ENCODE measurements around the gene SIAE. TPM values are rescaled to one million over a fixed set of nuclear protein-coding genes. Genes with fewer than 3 reads are reported as not detected.
"Not testable (repeated sequence)": the region's sequence is repeated elsewhere in the genome, so short reads cannot be mapped to it uniquely, and the experiment has no call there.

Gene SIAE
- total and polyA plus RNA-seq, 2 donors, result 7.8 to 11.6 TPM

DNA sequence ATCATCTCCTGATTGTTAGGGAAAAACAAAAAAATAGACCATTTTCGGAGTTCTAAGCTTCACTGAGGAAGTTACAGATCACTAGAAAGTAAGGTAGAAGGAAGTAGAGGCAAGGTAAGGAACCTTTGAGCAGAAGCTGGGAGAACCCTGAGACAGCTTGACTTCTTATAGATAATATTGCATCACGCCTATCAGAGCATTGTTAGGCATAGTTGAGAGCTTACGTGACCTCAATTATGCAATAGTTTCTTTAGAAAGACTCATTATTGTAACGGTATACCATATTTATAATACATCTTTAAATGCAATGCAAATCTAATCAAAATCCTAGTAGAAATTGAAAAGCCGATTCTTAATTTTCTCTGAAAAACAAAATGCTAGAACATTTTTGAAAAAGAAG lies 46.0 kb downstream of the SIAE start:
- Histone ChIP-seq H3K36me3 (ENCODE audit: insufficient read depth) (peaks cover 6% of the 10 kb centered on the region), H3K27ac (ENCODE audit: low read depth) (no peak overlapping the region), H3K4me1 (ENCODE audit: insufficient read depth) (no peaks in the 10 kb centered on the region), H3K4me3 (ENCODE audit: low read depth, low read length) (no peak overlapping the region)
- no peak for DNase-seq (ENCODE audit: extremely low spot score)
- 92% methylated on average over 5 of the region's 5 CpGs for whole genome bisulfite sequencing

DNA sequence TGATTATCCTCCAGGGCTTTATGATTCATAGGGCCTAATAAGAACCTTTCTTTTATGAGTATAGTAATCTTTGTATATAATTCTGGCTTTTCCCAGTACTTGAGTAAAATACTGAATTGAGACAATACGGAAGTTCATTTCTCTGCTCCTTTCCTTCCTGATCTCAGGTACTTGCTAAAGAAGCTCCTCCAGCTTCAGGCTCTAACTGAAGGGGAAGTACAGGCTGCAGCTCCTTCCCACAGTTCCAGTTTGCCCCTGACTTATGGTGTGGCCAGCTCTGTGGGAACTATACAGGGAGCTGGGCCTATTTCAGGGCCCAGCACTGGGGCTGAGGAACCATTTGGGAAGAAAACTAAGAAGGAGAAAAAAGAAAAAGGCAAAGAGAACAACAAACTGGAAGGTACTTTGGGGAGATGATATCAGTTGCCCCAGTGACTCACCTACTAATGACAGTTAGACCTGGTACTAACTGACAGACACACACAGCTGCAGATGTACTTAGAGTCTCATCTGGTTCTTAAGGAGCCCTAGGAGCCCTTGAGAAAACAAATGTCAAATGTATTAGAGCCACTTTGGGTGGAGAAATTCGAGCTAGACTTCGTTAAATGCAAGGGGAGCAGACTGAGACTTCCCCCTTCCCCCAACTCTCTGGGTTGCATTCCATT lies 47.9 kb downstream of the SIAE start:
- WGBS, result 93% methylated on average over 3 of the region's 3 CpGs
- DNase-seq (ENCODE audit: extremely low spot score), result no peak
- Histone ChIP-seq H3K4me3 (ENCODE audit: low read depth, low read length) (no peak overlapping the region), H3K4me1 (ENCODE audit: insufficient read depth) (no peaks in the 10 kb centered on the region), H3K27ac (ENCODE audit: low read depth) (no peak overlapping the region), H3K36me3 (ENCODE audit: insufficient read depth) (peaks cover 4% of the 10 kb centered on the region)

DNA sequence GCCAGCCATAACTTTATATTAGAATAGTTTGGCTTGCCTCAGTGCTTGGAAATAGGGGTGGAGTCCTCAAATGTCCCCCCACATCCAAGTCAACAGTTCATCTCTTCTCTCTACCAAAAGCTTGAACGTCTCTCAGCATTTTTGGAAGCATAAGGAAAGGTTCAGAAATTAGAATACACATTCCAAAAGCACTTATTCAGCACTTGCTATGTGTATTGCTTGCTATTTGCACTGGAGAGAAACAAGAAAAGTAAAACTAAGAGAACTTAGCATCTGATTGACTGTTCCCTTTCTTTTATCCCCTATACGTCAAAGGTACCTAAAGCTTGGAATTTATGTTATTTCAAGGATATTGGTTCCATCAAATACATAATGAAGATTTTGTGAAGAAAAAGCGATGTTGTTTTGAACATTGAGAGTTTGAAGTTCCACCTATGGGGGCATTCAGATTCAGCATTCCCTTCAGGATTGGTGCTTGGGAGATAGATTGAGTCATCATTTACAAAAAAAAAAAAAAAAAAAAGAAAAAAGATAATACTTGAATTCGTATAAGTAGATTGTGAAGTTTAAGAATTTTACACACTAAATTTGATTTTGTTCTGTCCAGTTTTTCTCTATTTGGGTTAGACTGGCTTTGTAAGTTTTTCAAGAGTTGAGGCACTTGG lies 49.5 kb downstream of the SIAE start:
- Histone ChIP-seq H3K4me1 (ENCODE audit: insufficient read depth) (no peaks in the 10 kb centered on the region), H3K36me3 (ENCODE audit: insufficient read depth) (peaks cover 4% of the 10 kb centered on the region), H3K4me3 (ENCODE audit: low read depth, low read length) (peak overlapping the region; percentile 84), H3K27ac (ENCODE audit: low read depth) (no peak overlapping the region)
- DNase-seq (ENCODE audit: extremely low spot score), result no peak
- WGBS, result 59% methylated on average over 4 of the region's 4 CpGs

DNA sequence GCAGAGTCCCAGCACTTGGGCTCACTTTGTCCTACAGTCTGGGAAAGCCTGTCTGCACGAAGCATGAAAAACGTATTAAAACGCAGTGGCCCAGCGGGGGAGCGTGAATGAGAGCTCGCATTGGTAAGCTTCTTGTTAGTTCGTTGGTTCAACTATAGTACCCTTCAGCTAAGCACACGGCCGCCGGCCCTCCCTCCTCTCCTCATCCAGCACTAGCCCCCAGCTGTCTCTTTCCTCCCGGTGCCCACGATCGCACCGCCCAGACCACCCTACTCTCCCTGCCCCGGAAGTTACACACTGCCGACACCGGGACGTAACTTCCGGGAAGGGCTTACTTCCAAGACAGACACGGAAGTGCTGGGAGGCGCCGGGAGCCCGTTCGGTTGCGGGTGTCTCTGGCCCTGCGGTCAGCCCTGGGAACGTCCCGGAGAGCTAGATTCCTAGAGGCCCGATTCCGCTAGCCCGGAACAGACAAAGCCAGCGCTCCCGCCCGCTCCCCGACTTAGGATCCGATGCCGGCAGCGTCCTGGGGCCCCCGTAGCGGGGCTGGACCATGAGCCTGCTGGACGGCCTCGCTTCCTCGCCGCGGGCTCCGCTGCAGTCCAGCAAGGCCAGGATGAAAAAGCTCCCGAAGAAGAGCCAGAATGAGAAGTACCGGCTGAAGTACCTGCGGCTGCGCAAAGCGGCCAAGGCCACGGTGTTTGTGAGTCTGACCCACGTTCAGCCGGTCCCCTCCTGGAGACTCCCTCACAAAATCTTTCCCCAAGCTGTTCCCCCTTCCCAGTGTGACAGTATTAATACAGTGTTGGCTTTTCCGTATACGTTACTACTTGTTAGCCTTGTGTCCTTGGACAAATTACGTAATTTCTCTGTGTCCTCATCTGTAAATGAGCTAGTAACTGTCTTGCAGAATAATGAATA lies 50.7 kb downstream of the SIAE start, which contains the start of gene TBRG1:
TBRG1 (plus strand) TSS at position 334 of the 921 bp plus-strand sequence; CDS start at position 554, 220 bp downstream.
- WGBS, result under 1% methylated on average over 57 of the region's 57 CpGs
- peak within 1 kb of the TSS; percentile 84 for H3K4me3 ChIP-seq (ENCODE audit: low read depth, low read length)
- H3K4me1 ChIP-seq (ENCODE audit: insufficient read depth), result no peaks in the 10 kb centered on the region
- peak; percentile 87 for DNase-seq (ENCODE audit: extremely low spot score)
- peak within 1 kb of the TSS; percentile 90 for H3K27ac ChIP-seq (ENCODE audit: low read depth)
- H3K36me3 ChIP-seq (ENCODE audit: insufficient read depth), result peaks cover 3% of the 10 kb centered on the region

DNA sequence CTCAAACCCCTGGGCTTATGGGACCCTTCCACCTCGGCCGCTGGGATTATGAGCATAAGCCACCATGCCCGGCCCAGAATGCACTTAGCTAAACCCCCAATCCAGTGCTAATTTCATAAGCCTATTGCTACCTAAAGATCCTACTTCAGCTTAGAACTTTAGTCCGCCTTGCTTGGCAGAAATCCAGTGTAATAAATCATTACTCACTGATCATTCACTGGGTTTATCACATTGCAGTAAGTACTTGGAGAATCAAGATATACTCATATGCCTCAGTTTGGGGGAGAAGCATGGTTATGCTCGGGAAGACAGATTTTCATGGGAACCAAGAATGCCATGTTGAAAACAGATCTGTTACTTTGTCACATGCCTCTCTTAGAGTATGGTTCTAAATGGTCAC lies 54.7 kb downstream of the SIAE start:
- no peak for DNase-seq (ENCODE audit: extremely low spot score)
- no peak overlapping the region for H3K4me3 ChIP-seq (ENCODE audit: low read depth, low read length)
- no peaks in the 10 kb centered on the region for H3K36me3 ChIP-seq (ENCODE audit: insufficient read depth)
- no peak overlapping the region for H3K27ac ChIP-seq (ENCODE audit: low read depth)
- no peaks in the 10 kb centered on the region for H3K4me1 ChIP-seq (ENCODE audit: insufficient read depth)
- 72% methylated on average over 5 of the region's 5 CpGs for WGBS

DNA sequence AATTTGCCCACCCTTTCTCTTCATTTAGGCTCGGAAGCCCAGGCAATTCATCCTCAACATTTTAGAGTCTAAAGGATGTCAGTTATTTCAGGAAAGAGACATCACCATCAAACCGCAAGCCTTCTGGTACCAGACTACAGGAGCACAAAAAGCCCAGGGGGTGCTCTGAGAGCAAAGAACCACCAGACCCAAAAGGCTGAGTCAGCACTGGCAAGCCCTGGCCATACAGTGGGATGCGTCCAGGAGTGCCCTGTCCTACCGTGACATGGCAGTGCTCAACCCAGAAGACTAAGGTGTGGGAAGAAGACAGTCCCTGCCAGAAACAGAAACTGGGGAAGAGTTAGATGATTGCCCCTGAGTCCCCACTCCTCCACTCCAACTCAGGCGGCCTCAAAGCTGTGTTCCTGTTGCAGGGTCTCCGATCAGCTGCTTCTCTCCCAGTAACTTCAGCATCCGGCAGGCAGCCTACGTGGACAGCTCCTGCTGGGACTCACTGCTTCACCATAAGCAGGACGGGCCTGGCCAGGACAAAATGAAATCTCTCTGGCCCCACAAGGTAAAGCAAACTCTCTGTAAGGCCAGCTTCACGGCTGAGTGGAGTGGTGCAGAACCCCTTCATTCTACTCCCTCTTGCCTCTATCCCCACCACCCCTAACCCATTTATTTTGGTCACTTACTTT lies 60.8 kb downstream of the SIAE start:
- Histone ChIP-seq H3K4me1 (ENCODE audit: insufficient read depth) (no peaks in the 10 kb centered on the region), H3K36me3 (ENCODE audit: insufficient read depth) (no peaks in the 10 kb centered on the region), H3K27ac (ENCODE audit: low read depth) (no peak overlapping the region), H3K4me3 (ENCODE audit: low read depth, low read length) (no peak overlapping the region)
- no peak for DNase-seq (ENCODE audit: extremely low spot score)
- 44% methylated on average over 10 of the region's 10 CpGs for WGBS

DNA sequence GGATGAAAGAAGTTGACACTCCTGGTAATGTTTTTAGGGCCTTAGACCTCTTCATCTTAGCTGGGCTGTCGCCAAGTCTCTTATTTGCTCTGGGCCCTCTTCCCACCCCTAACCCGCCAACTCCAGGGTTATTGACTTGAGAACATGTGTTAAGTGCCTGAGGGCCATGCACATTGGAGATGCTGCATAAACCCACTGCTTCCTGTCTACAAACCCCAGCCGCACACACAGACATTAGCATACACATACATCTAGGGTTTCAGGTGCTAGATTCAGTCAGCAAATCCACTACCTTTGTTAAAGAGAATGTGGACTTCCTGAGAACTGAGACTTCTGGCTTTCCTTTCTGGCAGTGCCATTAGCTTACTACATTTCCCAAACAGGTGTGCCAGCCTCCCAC lies 61.5 kb downstream of the SIAE start:
- Histone ChIP-seq H3K27ac (ENCODE audit: low read depth) (no peak overlapping the region), H3K4me3 (ENCODE audit: low read depth, low read length) (no peak overlapping the region), H3K4me1 (ENCODE audit: insufficient read depth) (no peaks in the 10 kb centered on the region), H3K36me3 (ENCODE audit: insufficient read depth) (no peaks in the 10 kb centered on the region)
- no peak for DNase-seq (ENCODE audit: extremely low spot score)
- WGBS, result 68% methylated on average over 3 of the region's 3 CpGs

DNA sequence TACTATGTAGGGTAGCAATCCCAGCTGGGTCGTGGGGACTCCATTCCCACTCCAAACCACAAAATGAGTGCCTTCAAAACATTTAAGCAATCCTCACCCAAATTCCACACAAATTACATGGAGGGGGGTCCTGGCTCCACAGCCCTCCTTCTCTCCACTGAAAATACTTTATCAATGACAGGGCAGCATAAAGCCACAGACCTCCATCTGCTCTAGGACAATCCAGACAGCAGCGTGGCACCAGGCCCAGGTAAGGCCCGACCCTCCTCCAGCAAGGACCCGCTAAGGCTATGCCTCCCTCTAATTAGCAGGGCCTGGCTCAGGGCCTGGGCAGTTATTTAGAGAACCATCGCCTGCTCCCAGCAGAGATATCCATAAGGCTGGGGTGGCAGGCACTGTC lies 62.5 kb downstream of the SIAE start, which contains the start of gene PANX3:
PANX3 (plus strand) TSS at position 365 of the 400 bp plus-strand sequence. CDS start 129 bp downstream, outside the sequence.
- H3K4me1 ChIP-seq (ENCODE audit: insufficient read depth), result no peaks in the 10 kb centered on the region
- no peak within 1 kb of the TSS for H3K27ac ChIP-seq (ENCODE audit: low read depth)
- no peak for DNase-seq (ENCODE audit: extremely low spot score)
- no peaks in the 10 kb centered on the region for H3K36me3 ChIP-seq (ENCODE audit: insufficient read depth)
- no peak within 1 kb of the TSS for H3K4me3 ChIP-seq (ENCODE audit: low read depth, low read length)
- WGBS, result 72% methylated on average over 5 of the region's 5 CpGs

DNA sequence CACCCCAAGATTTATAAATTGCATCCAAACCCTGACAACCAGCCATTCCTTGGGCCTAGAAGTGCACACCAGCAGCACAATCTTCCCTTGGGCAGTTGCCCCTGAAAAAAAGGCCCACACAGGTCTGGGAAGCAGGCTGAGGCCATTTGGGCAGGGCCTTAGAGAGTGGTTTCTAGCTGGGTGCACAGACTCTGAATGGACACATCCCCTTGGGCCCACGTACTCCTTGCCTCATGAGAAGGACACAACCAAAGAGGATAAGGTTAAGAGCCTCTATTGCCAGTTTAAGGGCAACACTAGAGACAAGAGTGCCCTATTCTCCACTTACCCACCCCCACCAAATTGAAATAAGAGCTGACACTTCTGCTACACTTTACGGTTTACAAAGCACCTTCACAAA lies 63.2 kb downstream of the SIAE start:
- WGBS, result 76% methylated on average over 2 of the region's 2 CpGs
- no peak overlapping the region for H3K4me3 ChIP-seq (ENCODE audit: low read depth, low read length)
- H3K27ac ChIP-seq (ENCODE audit: low read depth), result no peak overlapping the region
- H3K4me1 ChIP-seq (ENCODE audit: insufficient read depth), result no peaks in the 10 kb centered on the region
- no peaks in the 10 kb centered on the region for H3K36me3 ChIP-seq (ENCODE audit: insufficient read depth)
- DNase-seq (ENCODE audit: extremely low spot score), result no peak

DNA sequence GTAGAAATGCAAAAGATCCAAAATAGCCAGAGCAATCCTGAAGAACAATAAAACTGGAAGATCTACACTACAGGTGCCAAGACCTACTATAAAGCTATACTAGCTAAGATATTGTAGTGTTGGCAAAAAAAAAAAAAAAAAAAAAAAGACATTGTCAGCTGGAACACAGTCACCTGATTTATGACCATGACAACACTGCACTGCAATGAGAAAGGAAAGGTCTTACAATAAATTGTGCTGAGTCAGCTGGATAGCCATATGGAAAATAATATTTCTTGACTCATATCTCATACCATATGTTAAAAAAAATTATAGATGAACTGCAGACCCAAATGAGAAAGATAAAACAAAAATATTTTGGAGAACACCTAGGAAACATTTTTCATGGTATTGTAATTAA lies 65.4 kb downstream of the SIAE start:
- DNase-seq (ENCODE audit: extremely low spot score), result no peak
- H3K27ac ChIP-seq (ENCODE audit: low read depth), result no peak overlapping the region
- H3K36me3 ChIP-seq (ENCODE audit: insufficient read depth), result no peaks in the 10 kb centered on the region
- H3K4me3 ChIP-seq (ENCODE audit: low read depth, low read length), result no peak overlapping the region
- no peaks in the 10 kb centered on the region for H3K4me1 ChIP-seq (ENCODE audit: insufficient read depth)

DNA sequence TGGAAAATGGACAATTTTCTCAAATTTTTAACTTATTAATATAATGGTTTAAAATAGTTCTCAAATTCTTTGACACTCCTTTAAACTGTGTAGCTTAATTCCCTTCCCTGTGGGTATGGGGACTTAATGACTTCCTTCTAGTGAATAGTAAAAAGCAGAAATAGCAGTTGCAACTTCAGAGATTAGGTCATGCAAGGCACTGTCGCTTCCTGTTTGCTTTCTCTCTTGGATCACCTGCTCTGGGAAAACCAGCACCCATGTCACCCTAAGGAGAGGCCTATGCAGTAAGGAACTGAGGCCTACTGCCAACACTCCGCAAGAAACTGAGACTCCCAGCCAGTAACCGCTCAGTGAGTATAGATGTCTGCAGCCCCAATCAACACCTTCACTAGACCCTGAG lies 67.8 kb downstream of the SIAE start:
- WGBS, result 75% methylated on average over 3 of the region's 3 CpGs
- no peak for DNase-seq (ENCODE audit: extremely low spot score)
- H3K4me3 ChIP-seq (ENCODE audit: low read depth, low read length), result no peak overlapping the region
- no peak overlapping the region for H3K27ac ChIP-seq (ENCODE audit: low read depth)
- H3K4me1 ChIP-seq (ENCODE audit: insufficient read depth), result no peaks in the 10 kb centered on the region
- no peaks in the 10 kb centered on the region for H3K36me3 ChIP-seq (ENCODE audit: insufficient read depth)

DNA sequence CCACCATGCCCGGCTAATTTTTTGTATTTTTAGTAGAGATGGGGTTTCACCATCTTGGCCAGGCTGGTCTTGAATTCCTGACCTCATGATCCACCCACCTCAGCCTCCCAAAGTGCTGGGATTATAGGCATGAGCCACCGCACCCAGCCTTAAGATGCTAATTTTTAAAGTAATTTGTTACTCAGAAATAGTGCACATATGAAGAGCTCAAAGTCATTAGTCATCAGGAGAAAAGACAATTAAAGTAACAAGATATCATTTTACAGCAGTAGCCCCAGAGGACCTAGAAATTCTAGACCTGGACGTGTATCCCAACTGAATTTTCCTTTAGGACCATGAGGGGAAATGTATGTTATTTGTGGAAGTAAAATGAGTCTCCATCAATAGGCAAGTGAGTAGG lies 70.8 kb downstream of the SIAE start:
- WGBS, result 70% methylated on average over 3 of the region's 3 CpGs
- not testable (repeated sequence) for H3K4me3 ChIP-seq (ENCODE audit: low read depth, low read length); H3K27ac ChIP-seq (ENCODE audit: low read depth); H3K36me3 ChIP-seq (ENCODE audit: insufficient read depth); DNase-seq (ENCODE audit: extremely low spot score); H3K4me1 ChIP-seq (ENCODE audit: insufficient read depth)

DNA sequence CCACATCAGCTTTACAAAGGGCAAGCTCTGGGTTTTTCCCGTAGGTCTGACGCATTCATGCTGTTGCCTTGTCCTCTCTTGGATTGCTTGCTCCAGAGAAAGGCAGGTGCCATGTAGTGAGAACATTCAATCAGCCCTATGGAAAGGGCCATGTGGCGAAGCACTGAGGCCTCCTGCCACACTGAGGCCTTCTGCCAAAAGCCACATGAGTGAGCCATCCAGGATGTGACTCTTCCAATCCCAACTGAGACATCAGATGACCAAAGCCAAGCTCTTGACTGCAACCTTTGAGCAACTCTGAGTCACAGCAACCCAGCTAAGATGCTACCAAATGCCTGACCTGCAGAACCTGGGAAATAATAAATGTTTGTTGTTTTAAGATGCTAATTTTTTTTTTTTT lies 71.3 kb downstream of the SIAE start:
- no peaks in the 10 kb centered on the region for H3K4me1 ChIP-seq (ENCODE audit: insufficient read depth)
- no peak overlapping the region for H3K27ac ChIP-seq (ENCODE audit: low read depth)
- no peak for DNase-seq (ENCODE audit: extremely low spot score)
- WGBS, result 67% methylated on average over 3 of the region's 3 CpGs
- no peak overlapping the region for H3K4me3 ChIP-seq (ENCODE audit: low read depth, low read length)
- no peaks in the 10 kb centered on the region for H3K36me3 ChIP-seq (ENCODE audit: insufficient read depth)
